Keratinocyte (primary cell): ENCODE data around the gene NUTF2. TPM values are rescaled to one million over a fixed set of nuclear protein-coding genes. Genes with fewer than 3 reads are reported as not detected.

Source experiments
- DNase-seq: peaks from one replicate; pipeline ENCODE4 v3.0.0-alpha.2; 2011; ENCODE audit warnings: low read depth, missing footprints, low spot score
- FAIRE-seq: peaks from 2 replicates; lab custom pipeline; 2011; peaks lifted over from hg19 to GRCh38; lab: Jason Lieb, UNC
- H2AFZ ChIP-seq: 2 replicates; pipeline ENCODE4 v1.6.0; 2012; ENCODE audit warnings: low read length, control low read depth, inconsistent platforms; ENCODE audit not compliant: control insufficient read depth
- H3K27ac ChIP-seq: 2 replicates; pipeline ENCODE4 v1.5.1; 2011; ENCODE audit warnings: low read length; ENCODE audit not compliant: control insufficient read depth, insufficient read depth
- H3K27me3 ChIP-seq: 3 replicates; pipeline ENCODE4 v1.6.0; 2011; ENCODE audit warnings: low read length; ENCODE audit not compliant: control insufficient read depth, insufficient read depth; ENCODE audit errors: extremely low read depth
- H3K36me3 ChIP-seq, 2 experiments: 2 replicates in 1 of 2; 3 replicates in 1 of 2; pipeline ENCODE4 v1.5.1; 2011; ENCODE audit warnings: low read length in 2 of 2, mild to moderate bottlenecking in 1 of 2; ENCODE audit not compliant: control insufficient read depth in 2 of 2, insufficient read depth in 2 of 2; ENCODE audit errors: extremely low read depth in 1 of 2
- H3K4me1 ChIP-seq: 3 replicates; pipeline ENCODE4 v1.5.1; 2011; ENCODE audit warnings: low read length; ENCODE audit not compliant: control insufficient read depth, insufficient read depth; ENCODE audit errors: extremely low read depth
- H3K4me2 ChIP-seq: 3 replicates; pipeline ENCODE4 v1.6.0; 2011; ENCODE audit warnings: low read depth, low read length; ENCODE audit not compliant: control insufficient read depth, insufficient read depth; ENCODE audit errors: extremely low read depth
- H3K4me3 ChIP-seq, 3 experiments: fragments of 200-600 bp in 1 of 3; sonication (generic) in 1 of 3; 2 replicates in 2 of 3; 3 replicates in 1 of 3; pipeline ENCODE4 v1.5.1; 2011 to 2016; ENCODE audit warnings: low read length in 3 of 3, mild to moderate bottlenecking in 3 of 3, control low read depth in 2 of 3, inconsistent platforms in 1 of 3, low read depth in 1 of 3, mixed read lengths in 1 of 3, mixed run types in 1 of 3, moderate library complexity in 1 of 3; ENCODE audit not compliant: control insufficient read depth in 2 of 3, insufficient read depth in 2 of 3; ENCODE audit errors: extremely low read depth in 1 of 3
- H3K79me2 ChIP-seq: 2 replicates; pipeline ENCODE4 v1.6.0; 2012; ENCODE audit warnings: low read length; ENCODE audit not compliant: control insufficient read depth, insufficient read depth
- H3K9ac ChIP-seq: 3 replicates; pipeline ENCODE4 v1.6.0; 2011; ENCODE audit warnings: low read length; ENCODE audit not compliant: control insufficient read depth, insufficient read depth; ENCODE audit errors: extremely low read depth
- H3K9me1 ChIP-seq: 3 replicates; pipeline ENCODE4 v1.6.0; 2011; ENCODE audit warnings: low read length; ENCODE audit not compliant: control insufficient read depth, insufficient read depth; ENCODE audit errors: extremely low read depth
- H3K9me3 ChIP-seq: 2 replicates; pipeline ENCODE4 v1.5.1; 2012; ENCODE audit warnings: low read depth, low read length; ENCODE audit not compliant: control insufficient read depth
- H4K20me1 ChIP-seq: 3 replicates; pipeline ENCODE4 v1.6.0; 2011; ENCODE audit warnings: low read length; ENCODE audit not compliant: control insufficient read depth, insufficient read depth; ENCODE audit errors: extremely low read depth
- CTCF ChIP-seq, 3 experiments: IDR thresholded peaks in 1 of 3; conservative IDR thresholded peaks in 1 of 3; optimal IDR thresholded peaks in 1 of 3; 2 replicates in 2 of 3; 3 replicates in 1 of 3; pipeline versions ENCODE3 to v1.5.1; 2011; ENCODE audit warnings: low read length in 3 of 3, mild to moderate bottlenecking in 3 of 3, moderate library complexity in 2 of 3, control low read depth in 1 of 3, inconsistent platforms in 1 of 3; ENCODE audit not compliant: insufficient read depth in 2 of 3; ENCODE audit errors: extremely low read depth in 1 of 3
- EZH2 ChIP-seq: IDR thresholded peaks from one replicate; pipeline ENCODE4 v1.6.1; 2012; ENCODE audit warnings: inconsistent platforms, mild to moderate bottlenecking, low read length, moderate library complexity
- dilution Hi-C: fragments of 300-500 bp; cut with MboI; formaldehyde crosslinking; loops from one replicate; pipeline ENCODE4 v1.7.0; 2020; ENCODE audit warnings: low sequenced_read_pairs; ENCODE audit not compliant: extremely low pct_ligation_motif_present
- polyA plus RNA-seq, 5 experiments: library from polyadenylated mRNA; depleted of rRNA in 3 of 5; stranded (reverse) in 3 of 5; stranded (forward) in 1 of 5; unstranded in 1 of 5; fragments of >200 nt; gene quantifications; 1 replicate in 1 of 5; 2 replicates in 3 of 5; 3 replicates in 1 of 5; pipeline versions ENCODE4 v1.2.1 to v1.2.3, GENCODE V29; 2011 to 2012; ENCODE audit warnings: missing spikeins in 2 of 5, low read depth in 1 of 5, low replicate concordance in 1 of 5

The NUTF2 gene
- polyA plus RNA-seq, 1 donor (not counting 4 experiments of a cell fraction or from before 2014, with no cell fraction given), result 189 TPM

GRCh38 chr16:67892899-67893742 is 46.4 kb downstream of the NUTF2 start, which contains the start of gene PSKH1:
Gene PSKH1 (plus strand): TSS chr16:67893254. CDS start chr16:67908750, 15,496 bp downstream.
- H3K9me3 ChIP-seq, result no peaks in the 10 kb centered on the region
- peak within 1 kb of the TSS; percentile 92 for H3K4me2 ChIP-seq
- H4K20me1 ChIP-seq, result no peaks in the 10 kb centered on the region
- FAIRE-seq (no peak), DNase-seq (peak; percentile 72)
- TF ChIP-seq EZH2, result no peak
- TF ChIP-seq CTCF (optimal IDR thresholded peaks at IDR 0.05 in 1 of 3, IDR thresholded peaks at IDR 0.05 in 1 of 3, conservative IDR thresholded peaks at IDR 0.05 in 1 of 3; ENCODE audit: extremely low read depth in 1 of 3, insufficient read depth in 2 of 3, low read length in 3 of 3), result no peak
- H3K4me1 ChIP-seq, result peaks cover 14% of the 10 kb centered on the region
- peak within 1 kb of the TSS; percentile 94 for H3K27ac ChIP-seq
- H2AFZ ChIP-seq, result peak within 1 kb of the TSS; percentile 94
- no peaks in the 10 kb centered on the region for H3K9me1 ChIP-seq
- H3K9ac ChIP-seq, result peak within 1 kb of the TSS; percentile 97
- no peaks in the 10 kb centered on the region for H3K36me3 ChIP-seq
- H3K4me3 ChIP-seq, result peak within 1 kb of the TSS; percentile 62 to 99 (median 66)
- peaks cover 33% of the 10 kb centered on the region for H3K79me2 ChIP-seq
- H3K27me3 ChIP-seq, result no peaks in the 10 kb centered on the region
- dilution Hi-C loops, result no loop called here

- Histone ChIP-seq H3K9ac (peak overlapping the region; percentile 97), H3K4me1 (peaks cover 14% of the 10 kb centered on the region), H3K4me2 (peak overlapping the region; percentile 65), H3K9me1 (no peaks in the 10 kb centered on the region), H3K79me2 (peaks cover 36% of the 10 kb centered on the region), H3K4me3 (peak overlapping the region; percentile 62 to 99 (median 66)), H3K9me3 (no peaks in the 10 kb centered on the region), H3K27me3 (no peaks in the 10 kb centered on the region), H3K27ac (peak overlapping the region; percentile 94), H2AFZ (peak overlapping the region; percentile 84), H4K20me1 (no peaks in the 10 kb centered on the region), H3K36me3 (no peaks in the 10 kb centered on the region)
- DNase-seq (no peak), FAIRE-seq (no peak)
- no peak for TF ChIP-seq CTCF (optimal IDR thresholded peaks at IDR 0.05 in 1 of 3, IDR thresholded peaks at IDR 0.05 in 1 of 3, conservative IDR thresholded peaks at IDR 0.05 in 1 of 3; ENCODE audit: extremely low read depth in 1 of 3, insufficient read depth in 2 of 3, low read length in 3 of 3)
- TF ChIP-seq EZH2, result no peak
- dilution Hi-C loops, result no loop called here
Observed at GRCh38 chr16:67893743-67894399, 47.1 kb downstream of the NUTF2 start.
